Hepatocyte (in vitro differentiated cells): ENCODE measurements around the gene GOLGA6L25. TPM values are rescaled to one million over a fixed set of nuclear protein-coding genes. Genes with fewer than 3 reads are reported as not detected.
A peak's percentile ranks its signal among the peaks of the same experiment; 100 is the strongest.
"Not testable (repeated sequence)": the region's sequence is repeated elsewhere in the genome, so short reads cannot be mapped to it uniquely, and the experiment has no call there.

ENCODE experiments used
- DNase-seq: peaks from one replicate; pipeline ENCODE4 v3.0.0-alpha.2; 2016; ENCODE audit warnings: low spot score
- H2AFZ ChIP-seq: fragments of 200-600 bp; sonication (generic); 2 replicates; pipeline ENCODE4 v1.6.0; 2016; ENCODE audit warnings: antibody characterized with exemption, mild to moderate bottlenecking
- H3K27ac ChIP-seq: fragments of 200-600 bp; sonication (generic); 2 replicates; pipeline ENCODE4 v1.5.1; 2016; ENCODE audit warnings: mild to moderate bottlenecking
- H3K27me3 ChIP-seq: fragments of 200-600 bp; sonication (generic); 2 replicates; pipeline ENCODE4 v1.6.1; 2016
- H3K36me3 ChIP-seq: fragments of 200-600 bp; sonication (generic); replicated peaks from 2 replicates; pipeline ENCODE4 v1.5.1; 2016; ENCODE audit warnings: low read depth; ENCODE audit not compliant: insufficient read depth
- H3K4me1 ChIP-seq: fragments of 200-600 bp; sonication (generic); 2 replicates; pipeline ENCODE4 v1.5.1; 2016; ENCODE audit warnings: mild to moderate bottlenecking, moderate library complexity; ENCODE audit not compliant: insufficient read depth
- H3K4me2 ChIP-seq: fragments of 200-600 bp; sonication (generic); 2 replicates; pipeline ENCODE4 v1.6.0; 2016
- H3K4me3 ChIP-seq: fragments of 200-600 bp; sonication (generic); 2 replicates; pipeline ENCODE4 v1.5.1; 2016; ENCODE audit warnings: mild to moderate bottlenecking
- H3K79me2 ChIP-seq: fragments of 200-600 bp; sonication (generic); 2 replicates; pipeline ENCODE4 v1.6.0; 2017; ENCODE audit warnings: mild to moderate bottlenecking
- H3K9me2 ChIP-seq: fragments of 200-600 bp; sonication (generic); replicated peaks from 2 replicates; pipeline ENCODE4 v1.6.0; 2017; ENCODE audit warnings: mild to moderate bottlenecking; ENCODE audit not compliant: insufficient read depth
- H3K9me3 ChIP-seq: fragments of 200-600 bp; sonication (generic); 2 replicates; pipeline ENCODE4 v1.5.1; 2016; ENCODE audit warnings: low read depth, mild to moderate bottlenecking
- H4K20me1 ChIP-seq: fragments of 200-600 bp; sonication (generic); 2 replicates; pipeline ENCODE4 v1.6.0; 2016; ENCODE audit warnings: mild to moderate bottlenecking; ENCODE audit not compliant: insufficient read depth, poor library complexity, severe bottlenecking
- WGBS: methylation state at CpG from one replicate; pipeline ENCODE4 v1.1.6; 2016; ENCODE audit warnings: low lambda C conversion rate; ENCODE audit errors: missing lambda C conversion rate; 5-methylcytosine and 5-hydroxymethylcytosine counted together
- polyA plus RNA-seq: library from polyadenylated mRNA; unstranded; fragments of >200 nt; fragmentation: Nextera tagmentation; extraction: Ambion mirVana; gene quantifications from 2 replicates; pipeline ENCODE4 v1.2.1, GENCODE V29; 2016
- total RNA-seq: library from RNA; depleted of rRNA; stranded (reverse); fragments of >200 nt; gene quantifications from 2 replicates; pipeline ENCODE4 v1.2.3, GENCODE V29; 2014

Gene GOLGA6L25, protein sequence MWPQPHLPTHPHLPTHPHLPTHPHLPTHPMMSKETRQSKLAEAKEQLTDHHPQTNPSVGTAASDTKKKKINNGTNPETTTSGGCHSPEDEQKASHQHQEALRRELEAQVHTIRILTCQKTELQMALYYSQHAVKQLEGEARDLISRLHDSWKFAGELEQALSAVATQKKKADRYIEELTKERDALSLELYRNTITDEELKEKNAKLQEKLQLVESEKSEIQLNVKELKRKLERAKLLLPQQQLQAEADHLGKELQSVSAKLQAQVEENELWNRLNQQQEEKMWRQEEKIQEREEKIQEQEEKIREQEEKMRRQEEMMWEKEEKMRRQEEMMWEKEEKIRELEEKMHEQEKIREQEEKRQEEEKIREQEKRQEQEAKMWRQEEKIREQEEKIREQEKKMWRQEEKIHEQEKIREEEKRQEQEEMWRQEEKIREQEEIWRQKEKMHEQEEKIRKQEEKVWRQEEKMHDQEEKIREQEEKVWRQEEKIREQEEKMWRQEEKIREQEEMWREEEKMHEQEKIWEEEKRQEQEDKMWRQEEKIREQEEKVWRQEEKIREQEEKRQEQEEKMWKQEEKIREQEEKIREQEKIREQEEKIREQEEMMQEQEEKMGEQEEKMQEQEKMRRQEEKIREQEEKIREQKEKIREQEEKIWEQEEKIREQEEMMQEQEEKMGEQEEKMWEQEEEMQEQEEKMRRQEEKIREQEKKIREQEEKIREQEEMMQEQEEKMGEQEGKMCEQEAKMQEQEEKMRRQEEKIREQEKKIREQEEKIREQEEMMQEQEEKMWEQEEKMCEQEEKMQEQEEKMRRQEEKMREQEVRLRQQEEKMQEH
- total RNA-seq (not detected in 2 replicates), polyA plus RNA-seq (not detected in 2 replicates)

DNA sequence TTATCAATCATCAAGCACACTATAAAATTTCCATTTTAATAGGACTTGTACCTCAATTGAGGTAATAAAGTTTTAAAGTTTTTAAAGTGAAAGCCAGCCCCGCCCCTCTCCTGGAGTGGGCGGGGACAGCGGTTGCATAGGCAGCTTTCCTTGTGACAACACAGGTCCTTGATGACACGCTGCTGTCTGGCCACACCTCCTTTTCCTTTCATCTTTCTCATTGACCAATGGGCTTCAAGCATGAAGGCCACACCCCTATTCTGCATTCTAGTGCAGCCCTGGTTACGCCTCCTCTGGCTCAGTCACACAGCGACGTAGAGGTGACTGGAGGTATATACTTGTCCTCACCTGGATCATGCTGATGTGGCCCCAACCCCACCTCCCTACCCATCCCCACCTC lies at the start of gene GOLGA6L25:
GOLGA6L25 (plus strand) TSS at position 301 of the 400 bp plus-strand sequence; CDS start at position 362, 61 bp downstream.
- not testable (repeated sequence) for H3K79me2 ChIP-seq, H3K4me1 ChIP-seq, H3K9me2 ChIP-seq, H3K27me3 ChIP-seq, H3K4me3 ChIP-seq, H3K9me3 ChIP-seq, DNase-seq, H4K20me1 ChIP-seq, H2AFZ ChIP-seq, H3K27ac ChIP-seq, H3K36me3 ChIP-seq, H3K4me2 ChIP-seq
- WGBS, result no CpG with 5 or more reads among the region's 7 CpGs

DNA sequence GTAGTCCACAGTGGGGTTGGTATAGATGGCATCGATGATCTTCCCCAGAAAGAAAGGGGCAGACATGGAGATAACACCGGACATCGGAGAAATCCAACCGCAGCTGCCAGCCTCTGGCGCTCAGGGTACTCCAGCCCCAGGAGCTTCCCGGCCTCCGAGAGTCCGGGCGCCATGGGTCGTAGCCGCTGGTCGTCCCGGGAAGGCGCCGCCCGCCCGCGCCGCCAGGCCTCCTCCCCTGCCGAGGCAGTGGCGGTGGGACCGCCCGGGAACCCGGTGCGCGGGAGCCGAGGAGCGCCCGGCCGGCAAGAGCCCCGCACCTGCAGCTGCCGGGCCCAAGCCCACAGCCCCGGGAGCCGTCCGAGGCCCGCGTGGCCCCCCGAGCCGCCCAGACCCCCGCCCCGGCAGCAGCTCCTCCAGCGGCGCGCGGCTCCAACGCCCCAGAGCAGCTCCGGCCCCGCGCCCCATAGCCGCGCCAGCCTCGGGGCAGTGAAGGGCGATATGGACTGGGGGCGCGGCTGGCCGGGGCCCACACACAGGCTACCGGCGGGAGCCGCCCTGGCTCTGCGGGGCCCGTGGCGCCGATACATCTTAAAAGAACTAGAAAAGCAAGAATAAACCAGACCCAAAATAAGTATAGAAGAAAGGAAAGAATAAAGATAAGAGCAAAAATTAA lies 45.0 kb upstream of the GOLGA6L25 start:
- not testable (repeated sequence) for H3K27ac ChIP-seq, H3K4me3 ChIP-seq, H3K4me1 ChIP-seq, H3K36me3 ChIP-seq, H3K9me2 ChIP-seq, H2AFZ ChIP-seq, H3K9me3 ChIP-seq, H3K27me3 ChIP-seq, H4K20me1 ChIP-seq, H3K79me2 ChIP-seq, H3K4me2 ChIP-seq, DNase-seq
- no CpG with 5 or more reads among the region's 63 CpGs for WGBS

DNA sequence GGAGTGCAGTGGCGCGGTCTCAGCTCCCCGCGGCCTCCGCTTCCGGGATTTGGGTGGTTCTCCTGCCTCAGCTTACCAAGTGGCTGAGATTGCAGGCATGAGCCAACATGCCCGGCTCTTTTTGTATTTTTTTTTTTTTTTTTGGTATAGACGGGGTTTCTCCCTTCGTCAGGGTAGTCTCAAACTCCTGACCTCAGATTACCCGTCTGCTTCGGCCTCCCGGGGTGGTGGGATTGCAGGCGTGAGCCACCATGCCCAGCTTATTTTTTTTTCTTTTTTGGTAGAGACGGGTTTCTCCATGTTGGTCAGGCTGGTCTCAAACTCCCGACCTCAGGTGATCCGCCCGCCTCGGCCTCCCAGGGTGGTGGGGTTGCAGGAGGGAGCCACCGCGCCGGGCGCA lies 39.2 kb upstream of the GOLGA6L25 start:
- H4K20me1 ChIP-seq, H3K9me2 ChIP-seq, H3K36me3 ChIP-seq, DNase-seq, H3K27me3 ChIP-seq, H3K4me1 ChIP-seq, H2AFZ ChIP-seq, H3K4me3 ChIP-seq, H3K9me3 ChIP-seq, H3K27ac ChIP-seq, H3K4me2 ChIP-seq, H3K79me2 ChIP-seq: not testable (repeated sequence)
- WGBS, result 95% methylated on average over 10 of the region's 22 CpGs

DNA sequence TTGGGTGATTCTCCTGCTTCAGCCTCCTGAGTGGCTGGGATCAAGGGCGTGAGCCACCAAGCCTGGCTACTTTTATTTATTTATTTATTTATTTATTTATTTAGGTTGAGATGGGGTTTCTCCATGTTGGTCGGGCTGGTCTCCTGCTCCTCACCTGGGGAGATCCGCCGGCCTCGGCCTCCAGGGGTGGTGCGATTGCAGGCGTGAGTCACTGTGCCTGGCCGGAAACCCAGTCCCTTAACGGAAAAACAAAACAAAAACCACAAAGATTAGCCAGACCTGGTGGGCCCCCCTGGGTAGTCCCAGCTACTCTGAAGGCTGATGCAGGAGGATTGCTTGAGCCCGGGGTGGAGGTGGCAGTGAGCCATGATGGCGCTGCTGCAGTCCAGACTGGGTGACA lies 38.2 kb upstream of the GOLGA6L25 start:
- not testable (repeated sequence) for H3K79me2 ChIP-seq, H2AFZ ChIP-seq, H3K9me3 ChIP-seq, H3K4me2 ChIP-seq, H3K9me2 ChIP-seq, DNase-seq, H3K4me1 ChIP-seq, H3K4me3 ChIP-seq, H3K27ac ChIP-seq, H3K27me3 ChIP-seq, H4K20me1 ChIP-seq, H3K36me3 ChIP-seq
- WGBS, result 91% methylated on average over 2 of the region's 11 CpGs

DNA sequence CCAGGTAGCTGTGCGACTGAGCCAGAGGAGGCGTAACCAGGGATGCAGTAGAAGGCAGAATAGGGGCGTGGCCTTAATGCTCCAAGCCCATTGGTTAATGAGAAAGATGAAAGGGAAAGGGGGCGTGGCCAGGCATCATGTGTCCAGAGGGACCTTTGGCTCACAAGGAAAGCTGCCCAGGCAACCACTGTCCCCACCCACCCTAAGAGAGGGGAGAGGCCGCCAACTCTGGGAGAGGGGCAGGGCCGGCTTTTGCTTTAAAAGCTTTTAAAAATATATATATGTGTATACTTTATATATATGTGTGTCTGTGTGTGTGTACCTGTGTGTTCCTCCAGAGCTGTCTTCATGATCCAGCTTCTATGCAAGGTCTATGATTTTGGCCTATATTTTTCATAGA lies 20.4 kb upstream of the GOLGA6L25 start, which contains the start of gene GOLGA8G:
GOLGA8G (minus strand) TSS at position 18 of the 400 bp plus-strand sequence. CDS start 62 bp downstream, outside the sequence.
- H2AFZ ChIP-seq, H3K4me1 ChIP-seq, H3K79me2 ChIP-seq, H3K9me3 ChIP-seq, DNase-seq, H3K27ac ChIP-seq, H3K27me3 ChIP-seq, H3K9me2 ChIP-seq, H4K20me1 ChIP-seq, H3K36me3 ChIP-seq, H3K4me3 ChIP-seq, H3K4me2 ChIP-seq: not testable (repeated sequence)
- 92% methylated on average over 3 of the region's 6 CpGs for WGBS

DNA sequence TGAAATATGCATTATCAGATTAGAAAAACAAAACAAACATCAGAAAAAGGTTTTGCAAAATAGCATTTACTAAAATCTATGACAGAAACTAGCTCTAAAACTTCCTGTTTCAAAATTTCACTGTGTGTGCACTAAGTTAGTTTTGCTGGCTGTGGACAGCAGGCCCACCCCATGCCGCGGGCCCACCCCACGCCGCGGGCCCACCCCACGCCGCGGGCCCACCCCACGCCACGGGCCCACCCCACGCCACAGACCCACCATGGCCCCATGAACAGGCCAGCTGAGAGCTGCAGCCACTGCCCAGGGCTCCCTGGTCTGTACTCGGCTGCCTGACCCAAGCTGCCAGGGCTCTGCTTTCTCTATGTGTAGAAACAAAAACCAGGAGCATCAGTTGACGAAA lies 20.0 kb downstream of the GOLGA6L25 start:
- not testable (repeated sequence) for H3K36me3 ChIP-seq, H3K9me2 ChIP-seq, H3K9me3 ChIP-seq, H3K79me2 ChIP-seq, H2AFZ ChIP-seq, H4K20me1 ChIP-seq, H3K27me3 ChIP-seq, H3K4me3 ChIP-seq, H3K27ac ChIP-seq, H3K4me1 ChIP-seq, H3K4me2 ChIP-seq, DNase-seq
- whole genome bisulfite sequencing, result 100% methylated on average over 10 of the region's 13 CpGs

DNA sequence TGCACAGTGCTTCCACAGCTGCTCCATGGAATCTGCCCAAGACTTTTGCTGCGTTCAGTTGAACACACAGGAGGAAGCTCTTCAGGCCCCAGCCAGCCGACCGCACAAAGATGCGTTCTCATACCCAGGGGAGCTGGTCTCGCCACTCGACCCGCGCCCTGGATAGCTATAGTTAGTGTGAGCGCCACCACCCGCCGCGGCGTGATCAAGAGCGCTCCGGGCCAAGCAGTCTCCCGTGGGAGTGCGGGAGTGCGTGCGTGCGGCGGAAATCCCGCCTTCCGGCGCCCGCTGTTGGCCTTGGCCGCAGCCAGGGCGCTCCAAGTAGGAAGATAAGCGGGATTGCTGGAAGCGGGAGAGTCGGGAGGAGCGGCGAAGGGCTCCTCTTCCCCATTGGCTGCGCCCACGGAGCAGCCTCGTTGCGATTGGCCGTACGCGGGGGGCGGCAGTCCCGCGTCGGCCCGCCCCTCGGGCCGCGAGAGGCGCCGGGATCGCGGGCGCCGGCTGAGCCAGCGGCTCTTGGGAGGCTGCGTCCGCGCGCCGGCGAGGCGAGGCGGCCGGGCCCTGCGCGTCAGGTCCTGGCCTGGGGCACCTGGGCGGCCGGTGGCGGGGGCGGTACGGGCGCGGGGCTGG lies 35.7 kb downstream of the GOLGA6L25 start:
- not testable (repeated sequence) for H3K27me3 ChIP-seq, H3K4me2 ChIP-seq, H4K20me1 ChIP-seq, H3K4me3 ChIP-seq, H3K36me3 ChIP-seq, H3K27ac ChIP-seq, H2AFZ ChIP-seq, H3K9me2 ChIP-seq, H3K79me2 ChIP-seq, H3K9me3 ChIP-seq, DNase-seq, H3K4me1 ChIP-seq
- no CpG with 5 or more reads among the region's 72 CpGs for WGBS

DNA sequence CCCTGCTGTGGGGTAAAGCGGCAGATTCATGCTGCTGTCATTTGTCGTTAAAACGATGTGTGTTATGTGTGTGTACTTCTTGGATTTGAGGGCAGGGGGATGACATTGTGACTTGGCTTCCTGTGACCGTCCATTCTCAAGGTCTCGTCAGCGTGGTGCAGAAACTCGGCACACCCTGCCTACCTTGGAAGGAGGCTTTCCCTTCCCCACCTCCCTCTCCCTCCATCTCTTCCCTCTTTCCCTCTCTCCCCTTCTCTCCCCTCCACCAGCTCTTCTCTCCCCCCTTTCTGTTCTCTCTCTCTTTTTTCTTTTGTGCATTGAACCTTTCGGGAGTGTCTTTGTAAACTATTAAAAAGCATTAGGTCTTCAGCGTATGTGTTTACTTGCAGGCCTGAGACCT lies 36.4 kb downstream of the GOLGA6L25 start:
- H2AFZ ChIP-seq, result not testable (repeated sequence)
- H3K27ac ChIP-seq, result peak overlapping the region; percentile 68

More for the DNA sequence above, 36.4 kb downstream of the GOLGA6L25 start:
- H3K4me1 ChIP-seq, H3K9me3 ChIP-seq, DNase-seq, H3K27me3 ChIP-seq, H4K20me1 ChIP-seq, H3K79me2 ChIP-seq, H3K9me2 ChIP-seq, H3K36me3 ChIP-seq: not testable (repeated sequence)
- WGBS, result 8% methylated on average over 9 of the region's 9 CpGs
- peak overlapping the region; percentile 36 for H3K4me3 ChIP-seq
- H3K4me2 ChIP-seq, result peak overlapping the region; percentile 72
